A673 (cell line): ENCODE data around the gene SERPINA10. TPM values are rescaled to one million over a fixed set of nuclear protein-coding genes. Genes with fewer than 3 reads are reported as not detected.

Experiments
- BruUV-seq: library from RNA; stranded (reverse); fragments of 400-500 nt; replicated peaks from 2 replicates; lab custom pipeline; 2021; lab: Mats Ljungman, UMichigan
- CTCF ChIA-PET: fragments of 300-600 bp; sonication (Branson Sonifier 250); formaldehyde crosslinking; loops from one replicate; lab custom pipeline; 2022; ENCODE audit warnings: antibody characterized with exemption; lab: Charles Lee
- POLR2A ChIA-PET: fragments of 300-600 bp; sonication (Branson Sonifier 250); formaldehyde crosslinking; loops from one replicate; lab custom pipeline; 2022; ENCODE audit warnings: antibody characterized with exemption; ENCODE audit not compliant: low non-redundant PET; lab: Charles Lee
- DNase-seq: peaks from one replicate; pipeline ENCODE4 v3.0.0-alpha.2; 2015; ENCODE audit warnings: low spot score
- H3K27ac ChIP-seq: fragments of 200-600 bp; sonication (generic); 2 replicates; pipeline ENCODE4 v1.5.1; 2016; ENCODE audit warnings: mixed run types, low read depth, mild to moderate bottlenecking, mixed read lengths, antibody characterized with exemption, low read length; ENCODE audit not compliant: poor library complexity, severe bottlenecking
- H3K27me3 ChIP-seq: fragments of 200-600 bp; sonication (generic); replicated peaks from 2 replicates; pipeline ENCODE4 v1.6.1; 2017; ENCODE audit warnings: mixed run types, low read depth, mild to moderate bottlenecking, mixed read lengths, antibody characterized with exemption, low read length; ENCODE audit not compliant: insufficient read depth, poor library complexity
- H3K36me3 ChIP-seq: fragments of 200-600 bp; sonication (generic); 2 replicates; pipeline ENCODE4 v1.6.1; 2016; ENCODE audit warnings: mixed run types, mild to moderate bottlenecking, mixed read lengths, antibody characterized with exemption, low read length; ENCODE audit not compliant: insufficient read depth, poor library complexity, severe bottlenecking
- H3K4me1 ChIP-seq: fragments of 200-600 bp; sonication (generic); 2 replicates; pipeline ENCODE4 v1.6.1; 2017; ENCODE audit warnings: mixed run types, mild to moderate bottlenecking, mixed read lengths, antibody characterized with exemption, low read length; ENCODE audit not compliant: insufficient read depth, poor library complexity, severe bottlenecking
- H3K4me3 ChIP-seq: fragments of 200-600 bp; sonication (generic); 2 replicates; pipeline ENCODE4 v1.5.1; 2016; ENCODE audit warnings: low read depth, mixed run types, mild to moderate bottlenecking, mixed read lengths, low read length; ENCODE audit not compliant: poor library complexity, severe bottlenecking
- H3K9me3 ChIP-seq: fragments of 200-600 bp; sonication (generic); 2 replicates; pipeline ENCODE4 v1.6.1; 2016; ENCODE audit warnings: mixed run types, low read depth, mild to moderate bottlenecking, mixed read lengths, antibody characterized with exemption, low read length; ENCODE audit not compliant: poor library complexity, severe bottlenecking
- CTCF ChIP-seq: fragments of 300-800, 200-600 bp; sonication (generic); conservative IDR thresholded peaks from 2 replicates; pipeline ENCODE4 v1.5.1; 2017; ENCODE audit warnings: low read depth, mild to moderate bottlenecking, antibody characterized with exemption, low read length, moderate library complexity, mixed read lengths
- EZH2 ChIP-seq: fragments of 200-600 bp; sonication (generic); IDR thresholded peaks from 2 replicates; pipeline ENCODE4 v1.6.1; 2017; ENCODE audit warnings: borderline replicate concordance, low read depth, mild to moderate bottlenecking, mixed read lengths, antibody characterized with exemption, low read length; ENCODE audit not compliant: poor library complexity, severe bottlenecking
- intact Hi-C: fragments of 100-400 bp; cut with micrococcal nuclease; formaldehyde crosslinking; loops from one replicate; pipeline ENCODE4 v1.10.0; 2022; ENCODE audit not compliant: unreplicated experiment
- total RNA-seq: library from RNA; stranded (reverse); gene quantifications from 2 replicates; pipeline ENCODE4 v1.2.3, GENCODE V29; 2021

The SERPINA10 gene
- total RNA-seq, 1 experiment from 2014 or later: not detected

GRCh38 chr14:94290197-94290596 is 2.9 kb downstream of the SERPINA10 start:
- intact Hi-C loops: no loop called here
- Histone ChIP-seq H3K27me3 (no peaks in the 10 kb centered on the region), H3K4me1 (no peaks in the 10 kb centered on the region), H3K36me3 (no peaks in the 10 kb centered on the region), H3K9me3 (no peaks in the 10 kb centered on the region), H3K27ac (no peak overlapping the region), H3K4me3 (no peak overlapping the region)
- ChIA-PET POLR2A (no interaction called here), CTCF (no interaction called here)
- no TSS peak for BruUV-seq
- DNase-seq: no peak
- TF ChIP-seq CTCF (no peak), EZH2 (no peak)

- intact Hi-C loops: no loop called here
- POLR2A ChIA-PET: no interaction called here
- BruUV-seq: no TSS peak
- Histone ChIP-seq H3K4me1 (no peaks in the 10 kb centered on the region), H3K27me3 (no peaks in the 10 kb centered on the region), H3K36me3 (no peaks in the 10 kb centered on the region), H3K27ac (no peak overlapping the region), H3K9me3 (no peaks in the 10 kb centered on the region), H3K4me3 (no peak overlapping the region)
- no peak for DNase-seq
- CTCF ChIA-PET: interaction anchor here (0.7 kb wide), 1 partner anchor 28 kb away, joined by 3 read pairs; no protein-coding TSS in a partner anchor
- no peak for TF ChIP-seq CTCF
Measured at GRCh38 chr14:94288610-94289465, 4.2 kb downstream of the SERPINA10 start.

- no peak for DNase-seq
- no peaks in the 10 kb centered on the region for H3K4me1 ChIP-seq
- no TSS peak for BruUV-seq
- no peak overlapping the region for H3K4me3 ChIP-seq
- no peaks in the 10 kb centered on the region for H3K27me3 ChIP-seq
- TF ChIP-seq CTCF (no peak), EZH2 (no peak)
- ChIA-PET CTCF (no interaction called here), POLR2A (no interaction called here)
- intact Hi-C loops: no loop called here
- no peak overlapping the region for H3K27ac ChIP-seq
- H3K36me3 ChIP-seq: no peaks in the 10 kb centered on the region
- no peaks in the 10 kb centered on the region for H3K9me3 ChIP-seq
Measured at GRCh38 chr14:94285158-94285557, 7.9 kb downstream of the SERPINA10 start.
